DMS 273 treated with DMSO at 0.1 percent for 48 hours (cell line): ENCODE data around the gene SMAD9.
"Not testable (repeated sequence)": the region's sequence is repeated elsewhere in the genome, so short reads cannot be mapped to it uniquely, and the experiment has no call there.

Experiments used
- DNase-seq: peaks from one replicate; lab custom pipeline; 2025; lab: John Stamatoyannopoulos, UW

The SMAD9 gene

GRCh38 chr13:36912369-36912768 is 7.7 kb downstream of the SMAD9 start:
- DNase-seq, result no peak

GRCh38 chr13:36910545-36910944 is 9.5 kb downstream of the SMAD9 start:
- DNase-seq, result no peak

- no peak for DNase-seq
Observed at GRCh38 chr13:36907821-36908220, 12.2 kb downstream of the SMAD9 start.

- DNase-seq, result no peak
Observed at GRCh38 chr13:36907266-36907665, 12.8 kb downstream of the SMAD9 start.

GRCh38 chr13:36905944-36906343 is 14.1 kb downstream of the SMAD9 start:
- no peak for DNase-seq

- DNase-seq, result peak; percentile 97
Observed at GRCh38 chr13:36903925-36904595, 16.0 kb downstream of the SMAD9 start.

- no peak for DNase-seq
Observed at GRCh38 chr13:36897054-36897616, 22.9 kb downstream of the SMAD9 start.

- no peak for DNase-seq
Observed at GRCh38 chr13:36891752-36892151, 28.3 kb downstream of the SMAD9 start.

- DNase-seq, result no peak
Observed at GRCh38 chr13:36888645-36889044, 31.4 kb downstream of the SMAD9 start.

- DNase-seq, result no peak
Observed at GRCh38 chr13:36887758-36888521, 32.1 kb downstream of the SMAD9 start.

GRCh38 chr13:36885901-36886300 is 34.1 kb downstream of the SMAD9 start:
- DNase-seq, result peak; percentile 19

- DNase-seq, result no peak
Observed at GRCh38 chr13:36884235-36884634, 35.8 kb downstream of the SMAD9 start.

- DNase-seq, result no peak
Observed at GRCh38 chr13:36883824-36884223, 36.2 kb downstream of the SMAD9 start.

- DNase-seq, result not testable (repeated sequence)
Observed at GRCh38 chr13:36883392-36883791, 36.6 kb downstream of the SMAD9 start.

- no peak for DNase-seq
Observed at GRCh38 chr13:36882829-36883390, 37.1 kb downstream of the SMAD9 start.

- DNase-seq, result no peak
Observed at GRCh38 chr13:36880961-36881360, 39.1 kb downstream of the SMAD9 start.

- no peak for DNase-seq
Observed at GRCh38 chr13:36879218-36879938, 40.7 kb downstream of the SMAD9 start.

- no peak for DNase-seq
Observed at GRCh38 chr13:36875961-36876360, 44.1 kb downstream of the SMAD9 start.

GRCh38 chr13:36875431-36875830 is 44.6 kb downstream of the SMAD9 start:
- DNase-seq, result no peak

GRCh38 chr13:36872621-36873020 is 47.4 kb downstream of the SMAD9 start:
- DNase-seq, result no peak

GRCh38 chr13:36870050-36870692 is 49.9 kb downstream of the SMAD9 start:
- DNase-seq, result peak; percentile 18

- DNase-seq, result no peak
Observed at GRCh38 chr13:36866232-36866631, 53.8 kb downstream of the SMAD9 start.
